Activated T-cell treated with anti-CD3 and anti-CD28 coated beads, Interleukin-2, amount 50 U/mL, for 48 hours (primary cell): Measurements from ENCODE around the gene SFI1.

ENCODE experiments used
- DNase-seq, 2 experiments: peaks; one replicate each; pipeline ENCODE4 v3.0.0-alpha.2; 2020

Gene SFI1

DNA sequence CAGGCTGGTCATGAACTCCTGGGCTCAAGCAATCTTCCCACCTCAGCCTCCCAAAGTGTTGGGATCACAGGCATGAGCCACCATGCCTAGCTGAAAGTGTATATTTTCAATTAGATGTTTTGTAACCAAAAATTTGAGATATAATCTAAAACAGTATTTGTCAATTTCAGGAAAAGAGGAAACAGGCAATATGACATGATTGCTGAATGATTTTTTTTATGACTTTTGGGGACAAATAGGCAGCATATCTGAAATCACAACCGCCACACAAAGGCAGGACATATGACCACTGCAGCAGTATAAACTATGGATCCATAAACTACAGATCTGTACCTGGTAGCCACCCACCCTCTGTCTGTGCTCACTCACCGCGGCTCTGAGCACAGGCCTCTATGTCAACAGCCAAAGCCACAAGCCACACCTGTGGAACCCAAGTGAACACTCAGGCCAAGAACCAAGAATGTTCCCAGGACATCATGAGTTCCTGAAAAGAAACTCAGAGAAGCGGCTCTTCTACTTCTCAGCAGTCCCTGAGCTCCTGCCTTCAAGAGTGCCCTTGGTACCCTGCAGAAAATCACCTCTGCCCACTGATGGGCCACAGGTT lies 143.2 kb downstream of the SFI1 start:
- DNase-seq: peak in 1 of 2 experiments; percentile 40

DNA sequence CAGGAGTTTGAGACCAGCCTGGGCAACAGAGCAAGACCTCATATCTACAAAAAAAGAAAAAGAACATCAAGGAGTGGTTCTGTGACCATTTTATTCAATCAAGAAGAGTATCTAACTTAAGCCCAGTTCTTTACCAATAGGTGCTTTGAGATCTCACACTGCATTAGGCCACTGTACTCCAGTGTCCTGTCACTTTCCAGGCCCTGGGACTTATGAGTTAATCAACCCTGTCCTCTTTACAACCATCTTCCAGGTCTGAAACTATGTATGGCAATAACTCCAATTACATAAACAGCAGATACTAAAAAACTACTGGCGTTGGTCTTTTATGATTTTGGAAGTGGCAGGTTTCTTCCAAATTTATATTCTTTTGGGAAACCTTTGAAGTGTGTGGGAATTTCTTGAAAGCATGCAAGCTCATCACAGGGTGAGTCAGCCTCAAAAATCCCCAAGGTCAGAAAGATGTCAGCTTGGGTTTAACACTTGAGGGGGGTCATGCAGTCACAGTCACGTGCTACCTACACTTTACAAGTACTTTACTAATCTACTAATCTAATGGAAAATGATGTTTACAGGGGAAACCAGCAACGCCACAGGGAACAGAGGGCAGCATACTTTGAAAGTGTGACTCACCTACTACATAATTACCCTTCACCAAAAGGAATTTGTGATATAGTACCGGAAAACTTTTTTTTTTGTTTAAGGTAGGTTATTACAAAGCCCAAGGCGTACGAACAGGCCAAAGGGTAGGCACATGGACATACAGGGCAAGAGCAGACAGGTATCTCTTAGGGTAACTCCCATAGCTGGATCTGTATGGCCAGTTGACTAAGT lies 150.1 kb downstream of the SFI1 start:
- DNase-seq: peak; percentile 28 to 42

DNA sequence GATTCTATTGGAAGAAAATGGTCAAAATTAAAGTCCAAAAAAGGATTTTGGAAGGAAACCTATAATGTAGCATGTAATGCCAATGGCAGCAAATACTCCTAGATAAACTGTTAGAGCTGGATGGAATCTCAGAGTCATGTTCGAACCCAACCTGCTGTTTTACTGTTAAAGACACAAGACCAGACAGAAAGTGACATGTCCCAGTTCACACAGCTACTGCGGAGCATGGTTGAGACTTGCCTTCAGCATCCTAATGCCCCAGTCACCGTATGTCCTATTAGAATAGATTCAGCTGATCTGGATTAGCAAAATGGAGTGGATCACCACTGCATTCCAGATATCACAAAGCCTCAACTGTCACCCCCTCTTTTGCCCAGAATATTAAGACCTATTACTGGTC lies 150.7 kb downstream of the SFI1 start:
- DNase-seq: no peak

DNA sequence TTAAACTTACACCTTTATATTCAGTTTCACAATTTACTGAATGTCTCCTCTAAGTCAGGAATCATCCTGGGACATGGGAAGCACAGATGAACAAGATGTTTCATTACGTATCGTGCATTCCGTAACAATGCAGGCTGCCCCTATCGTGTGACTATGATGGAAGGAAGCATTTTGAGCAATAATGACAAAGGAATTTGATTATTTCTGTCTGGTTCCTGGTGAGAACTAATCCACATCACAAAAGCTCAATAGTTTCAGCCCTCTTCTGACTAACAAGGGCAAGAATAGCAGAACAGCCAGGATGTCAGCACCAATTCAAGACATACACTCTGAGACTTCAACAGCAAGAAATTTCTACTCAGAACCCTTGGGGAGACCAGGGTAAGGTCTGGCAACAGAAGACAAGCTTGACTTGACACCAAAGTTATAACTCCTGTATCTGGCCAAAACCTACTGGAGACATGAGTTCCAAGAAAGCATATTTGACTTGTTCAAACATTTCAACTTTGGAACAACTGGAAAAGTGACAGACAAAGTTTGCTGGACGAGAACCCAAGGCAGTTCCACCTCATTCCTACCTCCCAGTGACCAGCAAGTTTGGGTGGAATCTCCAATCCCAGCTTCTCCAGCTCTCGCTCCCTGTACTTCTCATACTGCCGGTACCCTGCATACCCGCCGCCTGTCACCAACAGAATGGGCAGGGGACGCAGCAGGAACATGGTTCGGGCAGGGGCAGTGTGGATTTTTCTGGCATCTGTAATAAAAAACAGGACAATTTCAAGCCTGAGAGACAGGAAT lies 151.4 kb downstream of the SFI1 start:
- no peak for DNase-seq

DNA sequence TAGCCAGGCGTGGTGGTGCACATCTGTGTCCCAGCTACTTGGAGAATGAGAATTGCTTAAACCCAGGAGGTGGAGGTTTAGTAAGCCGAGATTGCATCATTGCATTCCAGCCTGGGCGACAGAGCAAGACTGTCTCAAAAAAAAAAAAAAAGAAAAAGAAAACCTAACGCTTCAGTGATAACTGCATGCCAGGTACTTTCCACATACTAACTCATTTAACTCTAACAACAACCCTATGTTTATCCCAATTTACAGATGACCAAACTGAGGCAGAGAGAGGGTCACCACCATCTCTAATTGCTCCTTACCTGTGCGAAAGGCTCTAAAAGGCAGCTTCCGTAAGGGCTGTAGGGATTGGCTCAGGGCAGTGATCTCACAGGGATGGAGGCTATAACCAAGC lies 154.1 kb downstream of the SFI1 start:
- DNase-seq: no peak

DNA sequence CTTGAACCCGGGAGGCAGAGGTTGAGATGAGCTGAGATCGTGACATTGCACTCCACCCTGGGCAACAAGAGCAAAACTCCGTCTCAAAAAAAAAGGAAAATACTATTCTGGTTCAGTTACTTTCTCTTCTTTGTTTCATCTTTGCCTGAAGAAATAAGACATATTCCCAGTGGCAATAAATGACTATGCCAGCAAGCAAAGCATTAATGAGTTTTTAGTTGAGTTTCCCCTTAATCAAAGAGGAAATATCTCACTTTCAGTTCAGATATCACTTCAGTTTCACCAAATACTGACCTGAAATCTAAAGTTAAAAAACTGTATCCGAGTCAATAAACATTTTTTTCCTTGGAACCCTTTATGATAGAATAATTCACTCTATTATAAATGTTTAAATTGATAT lies 155.3 kb downstream of the SFI1 start:
- DNase-seq: no peak

DNA sequence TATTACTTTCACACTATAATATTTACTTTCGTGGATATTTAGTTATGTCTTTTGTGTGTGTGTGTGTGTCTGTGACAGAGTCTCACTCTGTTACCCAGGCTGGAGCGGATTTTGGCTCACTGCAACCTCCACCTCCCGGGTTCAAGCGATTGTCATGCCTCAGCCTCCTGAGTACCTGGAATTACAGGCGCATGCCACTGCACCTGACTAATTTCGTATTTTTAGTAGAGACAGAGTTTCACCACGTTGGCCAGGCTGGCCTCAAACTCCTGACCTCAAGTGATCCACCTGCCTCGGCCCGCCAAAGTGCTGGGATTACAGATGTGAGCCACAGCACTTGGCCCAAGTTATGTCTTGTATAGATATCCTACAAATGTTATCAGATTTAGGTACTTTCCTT lies 155.8 kb downstream of the SFI1 start:
- peak in 1 of 2 experiments; percentile 23 for DNase-seq

DNA sequence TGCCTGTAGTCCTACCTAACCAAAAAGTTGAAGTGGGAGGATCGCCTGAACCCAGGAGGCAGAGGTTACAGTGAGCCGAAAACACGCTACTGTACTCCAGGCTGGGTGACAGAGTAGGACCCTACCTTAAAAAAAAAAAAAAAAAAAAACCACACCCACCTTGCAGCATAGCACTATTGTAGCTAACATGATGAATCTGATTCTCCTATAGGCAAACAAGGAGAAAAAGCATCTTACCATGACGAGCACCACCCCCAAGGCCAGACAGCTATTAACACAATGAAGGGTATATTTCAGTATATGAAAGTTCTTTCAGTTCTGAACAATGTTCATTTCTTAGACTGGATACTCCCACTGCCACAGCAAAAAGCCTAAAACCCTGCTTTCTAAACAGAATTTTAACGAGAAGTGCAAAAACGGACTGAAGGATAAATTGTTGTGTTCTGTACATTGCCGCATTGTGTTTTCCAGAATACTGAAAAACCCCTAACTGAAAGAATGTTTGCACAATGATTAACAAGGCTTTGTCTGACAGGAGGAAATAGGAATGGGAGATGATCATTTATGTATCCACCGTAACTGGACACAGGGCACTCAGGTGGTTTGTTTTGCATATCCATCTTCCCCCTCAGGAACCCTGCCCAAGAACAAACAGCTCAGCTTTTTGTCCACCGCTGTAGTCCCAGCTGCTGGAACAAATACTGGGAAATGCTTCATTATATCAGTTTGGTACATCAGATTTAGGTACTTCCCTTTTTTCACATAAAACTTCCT lies 156.8 kb downstream of the SFI1 start:
- DNase-seq: no peak

DNA sequence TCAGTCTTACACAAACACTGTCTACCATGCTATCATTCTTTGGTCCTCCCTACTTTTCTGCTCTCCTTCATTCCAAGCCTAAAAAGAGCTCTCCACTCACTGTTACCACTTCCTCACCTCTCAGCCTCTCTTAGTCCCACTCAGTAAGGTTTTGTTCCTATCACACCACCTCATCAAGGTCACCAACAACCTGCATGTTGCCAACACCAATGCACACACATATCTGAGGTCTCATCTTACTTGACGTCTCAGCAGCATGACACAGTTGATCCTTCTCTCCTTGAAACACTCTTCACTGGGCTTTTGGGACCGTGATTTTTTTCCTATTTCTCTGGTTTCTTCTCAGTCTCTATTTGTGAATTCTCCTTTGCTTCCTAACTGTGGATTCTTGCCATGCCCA lies 157.6 kb downstream of the SFI1 start:
- no peak for DNase-seq

DNA sequence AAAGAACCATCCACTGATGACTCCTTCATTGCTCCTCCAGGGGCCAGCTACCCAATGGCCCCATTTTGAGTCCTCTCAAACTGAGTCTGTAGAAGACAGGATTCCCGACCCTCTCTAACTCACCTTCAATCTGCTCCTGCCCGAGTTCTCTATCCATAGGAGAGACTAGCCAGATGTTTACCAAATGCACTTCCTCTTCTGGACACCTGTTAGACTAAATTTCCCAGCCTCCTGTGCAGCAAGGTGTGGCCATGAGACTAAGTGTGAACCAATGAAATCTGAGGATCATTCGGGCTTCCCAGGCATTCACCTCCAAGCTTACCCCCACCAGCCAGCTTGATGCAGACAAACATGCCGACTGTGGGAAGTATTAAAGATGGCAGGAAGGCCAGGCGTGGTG lies 158.1 kb downstream of the SFI1 start:
- no peak for DNase-seq

DNA sequence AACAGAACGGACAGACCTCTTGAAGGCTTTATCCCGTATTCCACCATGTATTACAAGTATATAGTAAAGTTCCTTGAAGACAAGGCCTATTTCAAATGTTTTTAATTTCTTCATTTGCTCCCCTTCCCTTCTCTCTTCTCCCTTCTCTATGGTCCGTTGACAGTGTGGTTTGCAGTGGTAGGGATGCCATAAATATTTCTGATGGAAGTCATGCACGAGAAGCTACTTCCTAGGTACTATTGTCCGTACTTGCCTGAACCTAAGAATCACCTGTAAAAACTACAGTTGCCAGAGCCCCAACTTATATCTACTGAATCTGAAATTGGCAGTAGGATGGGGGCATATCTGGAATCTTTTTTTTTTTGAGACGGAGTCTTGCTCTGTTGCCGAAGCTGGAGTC lies 162.9 kb downstream of the SFI1 start:
- DNase-seq: no peak

DNA sequence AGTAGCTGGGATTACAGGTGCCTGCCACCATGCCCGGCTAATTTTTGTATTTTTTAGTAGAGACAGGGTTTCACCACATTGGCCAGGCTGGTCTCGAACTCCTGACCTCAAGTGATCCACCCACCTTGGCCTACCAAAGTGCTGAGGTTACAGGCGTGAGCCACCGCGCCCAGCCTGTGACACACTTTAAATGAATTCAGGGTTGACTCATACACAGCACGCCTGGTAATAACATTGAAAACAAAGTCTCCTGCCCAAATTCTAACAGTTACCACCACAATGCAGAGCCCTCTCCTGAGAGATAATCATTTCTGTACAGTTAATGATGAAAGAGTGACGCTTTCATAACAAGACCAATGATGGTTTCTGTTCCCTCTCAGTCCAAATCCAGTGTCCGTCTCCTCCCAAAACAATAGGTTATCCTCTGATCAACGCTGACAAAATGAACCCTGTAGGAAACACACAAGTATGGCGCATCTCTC lies 164.6 kb downstream of the SFI1 start:
- peak; percentile 75 for DNase-seq

DNA sequence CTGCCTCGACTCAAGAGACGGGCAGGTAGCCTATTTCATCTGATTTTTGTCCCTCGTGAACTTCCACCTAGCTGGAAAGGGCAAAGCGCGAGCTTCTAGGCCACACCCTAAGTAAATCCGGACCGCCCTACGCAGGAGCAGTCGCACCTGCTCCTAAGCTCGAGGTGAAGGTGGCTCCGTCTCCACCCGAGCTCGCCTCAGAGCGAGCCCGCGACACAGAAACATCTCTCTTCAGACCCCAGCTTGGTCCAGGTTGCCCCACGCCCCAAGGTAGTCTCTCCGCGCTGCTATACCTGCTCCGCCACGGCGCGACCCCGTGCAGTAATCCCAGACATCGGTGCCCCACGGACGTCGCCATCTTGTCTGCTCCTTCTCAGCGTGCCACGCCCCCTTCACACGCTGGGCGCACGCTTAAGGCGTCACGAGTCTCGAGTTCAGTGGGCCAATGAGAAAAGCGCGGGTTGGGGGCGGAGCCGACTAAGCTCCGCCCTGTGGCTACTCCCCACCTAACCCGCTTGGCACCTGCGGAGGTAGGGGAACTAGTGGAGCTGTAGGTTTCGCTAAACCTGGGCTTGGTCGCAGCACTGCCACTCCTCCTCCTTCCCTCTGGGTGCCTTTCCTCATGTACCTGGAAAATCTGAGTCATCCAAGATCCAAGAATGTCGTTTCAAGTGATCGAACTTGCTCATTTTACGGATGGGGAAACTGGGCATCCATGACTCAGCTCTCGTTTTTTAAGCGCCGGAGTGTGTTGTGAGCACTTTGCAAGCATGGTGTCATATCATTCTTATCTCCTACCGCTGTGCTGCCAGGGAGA lies 165.7 kb downstream of the SFI1 start, which contains the start of gene PISD:
PISD (minus strand) TSS at position 365 of the 817 bp plus-strand sequence; CDS start at position 358, 7 bp downstream.
- peak; percentile 98 to 99 for DNase-seq

DNA sequence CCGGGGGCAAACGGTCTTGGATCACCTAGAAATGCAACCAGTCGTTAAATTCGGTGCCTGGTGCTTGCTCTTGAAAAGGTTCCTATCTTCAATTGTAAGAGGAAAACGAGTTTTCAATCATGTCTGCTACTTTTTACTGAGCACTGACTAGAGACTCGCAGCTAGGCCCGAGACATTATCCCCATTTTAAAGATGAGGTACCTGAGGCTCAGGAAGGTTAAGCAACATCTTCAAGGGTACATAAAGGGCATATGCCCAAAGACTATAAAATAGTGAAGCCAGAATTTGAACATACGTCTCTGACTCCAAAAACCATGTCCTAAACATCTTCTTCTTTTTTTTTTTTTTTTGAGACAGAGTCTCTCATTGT lies 166.3 kb downstream of the SFI1 start:
- no peak for DNase-seq
